ENCODE data around the gene PLEK.

GRCh38 chr2:68428126-68428525 lies 63.0 kb downstream of the PLEK start:
- TF ChIP-seq CTCF (IDR thresholded peaks at IDR 0.05) (no peak), RAD21 (conservative IDR thresholded peaks at IDR 0.05 in 1 of 2, IDR thresholded peaks at IDR 0.05 in 1 of 2) (no peak), TFCP2L1 (CRISPR knock-in tag; IDR thresholded peaks at IDR 0.05) (no peak), SMC3 (IDR thresholded peaks at IDR 0.05) (no peak), CHD2 (IDR thresholded peaks at IDR 0.05; ENCODE audit: low read length, partially characterized antibody) (no peak), NFE2L2 (conservative IDR thresholded peaks at IDR 0.05; ENCODE audit: low read length) (no peak), MAX (IDR thresholded peaks at IDR 0.05) (no peak)

Data from A549 (cell line).